Esophagus squamous epithelium (tissue), 5 donors: ENCODE results near the gene PPP4C. TPM values are rescaled to one million over a fixed set of nuclear protein-coding genes. Genes with fewer than 3 reads are reported as not detected.

Experiments used
- DNase-seq: peaks from one replicate; lab custom pipeline; 2025; lab: John Stamatoyannopoulos, UW
- H3K27ac ChIP-seq, 4 donors: fragments of 200-600 bp; sonication (generic); one replicate each; pipeline ENCODE4 v1.5.1; 2016 to 2019; ENCODE audit warnings: mild to moderate bottlenecking in 1 of 4
- H3K27me3 ChIP-seq, 4 donors: fragments of 200-600 bp; sonication (generic); 1 replicate in 3 of 4; 2 replicates in 1 of 4; pipeline versions ENCODE4 v1.5.1 to v1.6.0; 2017 to 2021; ENCODE audit warnings: antibody characterized with exemption in 1 of 4
- H3K36me3 ChIP-seq, 3 donors: fragments of 200-600 bp; sonication (generic); one replicate each; pipeline ENCODE4 v1.5.1; 2016 to 2019
- H3K4me1 ChIP-seq, 3 donors: fragments of 200-600 bp; sonication (generic); one replicate each; pipeline ENCODE4 v1.5.1; 2017 to 2019
- H3K4me3 ChIP-seq, 4 donors: fragments of 200-600 bp; sonication (generic); 1 replicate in 3 of 4; 2 replicates in 1 of 4; pipeline ENCODE4 v1.5.1; 2016 to 2019; ENCODE audit warnings: mild to moderate bottlenecking in 2 of 4, moderate library complexity in 1 of 4
- H3K9me3 ChIP-seq, 3 donors: fragments of 200-600 bp; sonication (generic); one replicate each; pipeline ENCODE4 v1.5.1; 2016 to 2019
- POLR2A ChIP-seq, 4 donors: fragments of 450-650 bp; IDR thresholded peaks; one replicate each; pipeline ENCODE4 v1.6.1; 2017; ENCODE audit warnings: antibody characterized with exemption in 4 of 4, mild to moderate bottlenecking in 4 of 4, moderate library complexity in 3 of 4
- WGBS, 2 donors: methylation state at CpG; one replicate each; pipeline ENCODE4 v1.1.5; 2018; 5-methylcytosine and 5-hydroxymethylcytosine counted together
- intact Hi-C: fragments of 100-400 bp; cut with DNase I; formaldehyde crosslinking; loops from one replicate; pipeline ENCODE4 v1.15.0; 2022
- total RNA-seq, 4 donors: library from RNA; depleted of rRNA; stranded (reverse); fragments of >200 nt; gene quantifications; one replicate each; pipeline ENCODE4 v1.1.0, GENCODE V29; 2016
- TF ChIP-seq, protein P1 (sequence below), 6 experiments: fragments of 450-650 bp in 4 of 6; fragments of 200-600 bp in 2 of 6; sonication (generic) in 2 of 6; IDR thresholded peaks; one replicate each; pipeline ENCODE4 v1.5.1; 2016 to 2019; ENCODE audit warnings: antibody characterized with exemption in 6 of 6, mild to moderate bottlenecking in 4 of 6, moderate library complexity in 4 of 6
- donor health status: DM: yes; HTN: yes; CAD: no.

The PPP4C gene
- total RNA-seq, 4 donors from 2014 or later = 67.9 to 100 (median 78.4) TPM

DNA sequence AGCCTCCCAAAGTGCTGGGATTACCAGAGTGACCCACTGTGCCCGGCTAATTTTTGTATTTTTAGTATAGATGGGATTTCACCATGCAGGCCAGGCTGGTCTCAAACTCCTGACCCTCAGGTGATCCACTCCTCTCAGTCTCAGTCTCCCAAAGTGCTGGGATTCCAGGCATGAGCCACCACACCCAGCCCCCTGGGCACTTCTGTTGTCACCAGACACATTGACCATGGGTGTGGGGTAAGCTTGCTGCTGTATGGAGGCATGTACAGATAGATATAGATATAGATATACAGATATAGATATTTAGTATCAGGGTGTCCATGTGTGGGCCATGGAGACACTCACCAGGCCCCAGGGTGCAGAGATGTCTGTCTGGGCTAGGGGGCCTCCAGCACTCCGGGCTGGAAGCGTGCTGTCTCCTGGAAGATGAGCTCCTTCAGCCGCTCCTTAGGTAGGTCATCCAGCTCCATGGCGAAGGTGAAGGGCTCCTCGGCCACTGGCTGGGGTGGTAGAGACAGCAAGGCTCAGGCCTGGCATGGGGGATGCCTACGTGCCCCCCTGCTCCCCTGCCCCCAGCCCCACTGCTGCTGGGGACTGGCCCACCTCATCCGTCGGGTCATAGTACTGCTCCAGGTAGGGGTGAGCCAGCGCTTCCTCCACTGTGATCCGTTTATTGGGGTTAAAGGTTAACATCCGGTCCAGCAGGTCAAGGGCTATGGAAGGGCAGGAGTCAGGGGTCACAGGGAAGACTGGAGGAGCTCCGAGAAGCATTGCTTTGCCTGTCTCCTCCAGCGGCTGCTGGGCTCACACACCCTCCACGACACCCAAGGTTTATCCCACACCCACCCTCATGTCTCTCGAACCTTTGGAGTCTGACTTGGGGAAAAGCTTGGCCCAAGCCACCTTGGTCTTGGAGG is 40.8 kb downstream of the PPP4C start:
- Histone ChIP-seq H3K36me3 (peaks cover 11 to 100% (median 43%) of the 10 kb centered on the region in 3 donors), H3K27ac (peak overlapping the region in 3 of 4 donors; percentile 74 to 83 (median 80)), H3K27me3 (no peaks in the 10 kb centered on the region), H3K4me1 (peaks cover 29 to 90% (median 35%) of the 10 kb centered on the region in 3 donors), H3K4me3 (no peak overlapping the region), H3K9me3 (no peaks in the 10 kb centered on the region)
- intact Hi-C loops = no loop called here
- 81 to 83% methylated on average over 5 to 8 of the region's 16 CpGs for WGBS, 2 donors
- no peak for DNase-seq
- TF ChIP-seq, protein P1, sequence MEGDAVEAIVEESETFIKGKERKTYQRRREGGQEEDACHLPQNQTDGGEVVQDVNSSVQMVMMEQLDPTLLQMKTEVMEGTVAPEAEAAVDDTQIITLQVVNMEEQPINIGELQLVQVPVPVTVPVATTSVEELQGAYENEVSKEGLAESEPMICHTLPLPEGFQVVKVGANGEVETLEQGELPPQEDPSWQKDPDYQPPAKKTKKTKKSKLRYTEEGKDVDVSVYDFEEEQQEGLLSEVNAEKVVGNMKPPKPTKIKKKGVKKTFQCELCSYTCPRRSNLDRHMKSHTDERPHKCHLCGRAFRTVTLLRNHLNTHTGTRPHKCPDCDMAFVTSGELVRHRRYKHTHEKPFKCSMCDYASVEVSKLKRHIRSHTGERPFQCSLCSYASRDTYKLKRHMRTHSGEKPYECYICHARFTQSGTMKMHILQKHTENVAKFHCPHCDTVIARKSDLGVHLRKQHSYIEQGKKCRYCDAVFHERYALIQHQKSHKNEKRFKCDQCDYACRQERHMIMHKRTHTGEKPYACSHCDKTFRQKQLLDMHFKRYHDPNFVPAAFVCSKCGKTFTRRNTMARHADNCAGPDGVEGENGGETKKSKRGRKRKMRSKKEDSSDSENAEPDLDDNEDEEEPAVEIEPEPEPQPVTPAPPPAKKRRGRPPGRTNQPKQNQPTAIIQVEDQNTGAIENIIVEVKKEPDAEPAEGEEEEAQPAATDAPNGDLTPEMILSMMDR (IDR thresholded peaks at IDR 0.05) = no peak

DNA sequence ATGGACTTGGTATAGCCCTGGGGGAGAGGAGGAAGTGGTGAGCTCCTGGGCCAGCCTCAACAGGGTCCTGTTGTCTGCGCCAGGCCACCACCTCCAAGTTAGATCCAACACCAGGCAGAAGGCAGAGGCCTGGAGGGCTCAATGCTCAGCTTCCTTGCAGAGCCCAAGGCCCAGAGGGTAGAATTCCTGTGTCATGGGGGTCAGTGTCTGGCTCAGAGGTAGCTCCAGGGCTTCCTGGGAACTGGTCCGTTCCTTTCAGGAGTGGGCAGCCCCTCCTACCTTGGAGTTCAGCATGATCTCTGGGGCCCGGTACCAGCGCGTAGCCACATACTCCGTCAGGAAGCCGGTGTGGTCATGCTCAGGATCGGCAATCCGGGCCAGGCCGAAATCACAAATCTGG is 42.0 kb downstream of the PPP4C start:
- Histone ChIP-seq H3K36me3 (peaks cover 10 to 88% (median 43%) of the 10 kb centered on the region in 3 donors), H3K4me1 (peaks cover 38 to 91% (median 44%) of the 10 kb centered on the region in 3 donors)
- TF ChIP-seq, protein P1 (IDR thresholded peaks at IDR 0.05) = no peak

DNA sequence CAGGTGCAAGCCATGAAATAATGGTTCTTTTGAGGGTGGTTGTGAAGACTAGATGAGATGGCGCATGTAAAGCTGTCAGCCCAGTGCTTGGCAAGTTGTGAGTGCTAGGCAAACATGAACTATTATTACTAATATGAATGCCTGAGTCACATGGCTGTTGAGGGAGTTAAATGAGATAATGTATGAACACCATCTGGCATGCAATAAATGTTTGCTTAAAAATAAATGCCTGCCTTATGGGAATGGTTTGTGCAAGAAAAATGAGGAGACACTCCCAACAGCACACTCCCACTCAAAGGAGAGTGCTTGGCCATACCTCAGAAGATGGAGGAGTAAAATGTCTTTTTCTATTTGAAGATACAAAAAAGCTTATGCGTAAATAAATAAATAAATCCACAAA is 43.6 kb downstream of the PPP4C start:
- TF ChIP-seq POLR2A (IDR thresholded peaks at IDR 0.05) = no peak
- TF ChIP-seq, protein P1 (IDR thresholded peaks at IDR 0.05) = no peak
- Histone ChIP-seq H3K4me3 (no peak overlapping the region), H3K36me3 (peaks cover 10 to 72% (median 36%) of the 10 kb centered on the region in 3 donors), H3K4me1 (peaks cover 31 to 86% (median 39%) of the 10 kb centered on the region in 3 donors), H3K9me3 (no peaks in the 10 kb centered on the region), H3K27me3 (no peaks in the 10 kb centered on the region), H3K27ac (peak overlapping the region in 3 of 4 donors; percentile 65 to 98 (median 96))
- DNase-seq = no peak
- 71 to 86% methylated on average over 2 of the region's 2 CpGs for WGBS, 2 donors
- intact Hi-C loops = no loop called here

More for the DNA sequence above, 42.0 kb downstream of the PPP4C start:
- 88 to 100% methylated on average over 3 to 5 of the region's 10 CpGs for WGBS, 2 donors
- H3K27ac ChIP-seq = no peak overlapping the region
- H3K27me3 ChIP-seq = no peaks in the 10 kb centered on the region
- H3K9me3 ChIP-seq = no peaks in the 10 kb centered on the region
- intact Hi-C loops = no loop called here
- H3K4me3 ChIP-seq = no peak overlapping the region
- DNase-seq = no peak

DNA sequence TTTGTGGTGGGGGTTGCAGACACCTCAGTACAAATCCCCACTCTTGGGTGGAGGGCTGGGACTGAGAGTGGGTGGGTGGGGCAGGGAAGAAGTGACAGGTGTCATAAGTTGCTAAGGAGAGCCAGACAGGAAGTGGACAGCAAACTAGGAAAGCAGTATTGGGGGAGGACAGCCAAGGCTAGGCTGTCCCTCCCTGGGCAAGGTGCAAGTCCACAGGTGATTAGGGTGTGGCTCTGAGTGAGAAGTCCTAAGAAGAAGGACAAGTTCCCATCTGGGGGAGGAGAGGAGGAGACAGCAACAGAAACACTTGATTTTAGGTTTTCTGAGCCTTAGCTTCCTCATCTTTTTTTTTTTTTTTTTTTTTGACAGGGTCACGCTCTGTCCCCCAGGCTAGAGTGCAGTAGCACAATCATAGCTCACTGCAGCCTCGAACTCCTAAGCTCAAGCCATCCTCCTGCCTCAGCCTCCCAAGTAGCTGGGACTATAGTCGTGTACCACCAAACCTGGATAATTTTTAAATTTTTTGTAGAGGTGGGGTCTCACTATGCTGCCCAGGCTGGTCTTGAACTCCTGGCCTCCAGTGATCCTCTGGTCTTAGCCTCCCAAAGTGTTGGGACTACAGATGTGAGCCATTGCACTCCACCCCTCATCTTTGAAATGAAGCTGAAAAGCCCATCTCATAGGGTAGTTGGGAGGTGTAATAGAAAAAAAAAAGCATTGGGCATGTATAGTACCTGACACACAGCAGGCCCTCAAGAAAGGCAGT is 44.7 kb downstream of the PPP4C start:
- intact Hi-C loops = no loop called here
- no peak for DNase-seq
- H3K4me3 ChIP-seq = no peak overlapping the region
- TF ChIP-seq, protein P1 (IDR thresholded peaks at IDR 0.05) = no peak
- no peak for TF ChIP-seq POLR2A (IDR thresholded peaks at IDR 0.05)
- H3K27ac ChIP-seq = peak overlapping the region; percentile 46 to 98 (median 96)
- H3K9me3 ChIP-seq = no peaks in the 10 kb centered on the region
- 80 to 85% methylated on average over 3 of the region's 3 CpGs for WGBS, 2 donors
- H3K27me3 ChIP-seq = no peaks in the 10 kb centered on the region
- H3K36me3 ChIP-seq = peaks cover 10 to 61% (median 34%) of the 10 kb centered on the region in 3 donors
- peaks cover 26 to 81% (median 30%) of the 10 kb centered on the region in 3 donors for H3K4me1 ChIP-seq
